LNCaP clone FGC (cell line): ENCODE results near the gene FXYD6.

Experiments
- DNase-seq: peaks from one replicate; pipeline ENCODE4 v3.0.0-alpha.2; 2011; ENCODE audit warnings: low read depth
- H3K4me3 ChIP-seq: 2 replicates; pipeline ENCODE4 v1.5.1; 2011; ENCODE audit warnings: mild to moderate bottlenecking, low read depth, low read length, control low read depth
- TF ChIP-seq, protein P1 (sequence below): IDR thresholded peaks from 2 replicates; pipeline ENCODE4 v1.5.1; 2012; ENCODE audit warnings: mild to moderate bottlenecking; ENCODE audit not compliant: control insufficient read depth, insufficient read depth; ENCODE audit errors: extremely low read depth

The FXYD6 gene

DNA sequence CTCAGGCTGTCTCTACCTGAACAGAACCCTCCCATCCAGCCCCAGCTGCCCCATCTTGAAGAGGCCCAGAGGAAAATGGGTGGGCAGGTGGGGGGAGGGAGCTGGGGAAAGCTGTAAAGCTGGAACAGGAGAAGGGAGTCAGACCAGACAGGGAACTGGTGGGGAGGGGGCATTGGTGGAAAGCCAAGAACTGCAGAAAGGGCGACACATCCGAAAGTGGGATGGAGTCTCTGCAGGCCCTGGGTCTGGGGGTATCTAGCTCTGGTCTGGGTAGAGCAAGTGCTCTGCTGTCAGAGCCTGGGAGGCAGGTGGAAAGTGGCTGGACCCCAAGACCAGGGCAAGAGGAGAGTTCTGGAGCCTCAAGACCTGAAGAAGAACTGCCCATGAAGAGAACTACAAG, 45.0 kb upstream of the FXYD6 start:
- DNase-seq = no peak
- H3K4me3 ChIP-seq = no peak overlapping the region
- TF ChIP-seq, protein P1, sequence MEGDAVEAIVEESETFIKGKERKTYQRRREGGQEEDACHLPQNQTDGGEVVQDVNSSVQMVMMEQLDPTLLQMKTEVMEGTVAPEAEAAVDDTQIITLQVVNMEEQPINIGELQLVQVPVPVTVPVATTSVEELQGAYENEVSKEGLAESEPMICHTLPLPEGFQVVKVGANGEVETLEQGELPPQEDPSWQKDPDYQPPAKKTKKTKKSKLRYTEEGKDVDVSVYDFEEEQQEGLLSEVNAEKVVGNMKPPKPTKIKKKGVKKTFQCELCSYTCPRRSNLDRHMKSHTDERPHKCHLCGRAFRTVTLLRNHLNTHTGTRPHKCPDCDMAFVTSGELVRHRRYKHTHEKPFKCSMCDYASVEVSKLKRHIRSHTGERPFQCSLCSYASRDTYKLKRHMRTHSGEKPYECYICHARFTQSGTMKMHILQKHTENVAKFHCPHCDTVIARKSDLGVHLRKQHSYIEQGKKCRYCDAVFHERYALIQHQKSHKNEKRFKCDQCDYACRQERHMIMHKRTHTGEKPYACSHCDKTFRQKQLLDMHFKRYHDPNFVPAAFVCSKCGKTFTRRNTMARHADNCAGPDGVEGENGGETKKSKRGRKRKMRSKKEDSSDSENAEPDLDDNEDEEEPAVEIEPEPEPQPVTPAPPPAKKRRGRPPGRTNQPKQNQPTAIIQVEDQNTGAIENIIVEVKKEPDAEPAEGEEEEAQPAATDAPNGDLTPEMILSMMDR = no peak

DNA sequence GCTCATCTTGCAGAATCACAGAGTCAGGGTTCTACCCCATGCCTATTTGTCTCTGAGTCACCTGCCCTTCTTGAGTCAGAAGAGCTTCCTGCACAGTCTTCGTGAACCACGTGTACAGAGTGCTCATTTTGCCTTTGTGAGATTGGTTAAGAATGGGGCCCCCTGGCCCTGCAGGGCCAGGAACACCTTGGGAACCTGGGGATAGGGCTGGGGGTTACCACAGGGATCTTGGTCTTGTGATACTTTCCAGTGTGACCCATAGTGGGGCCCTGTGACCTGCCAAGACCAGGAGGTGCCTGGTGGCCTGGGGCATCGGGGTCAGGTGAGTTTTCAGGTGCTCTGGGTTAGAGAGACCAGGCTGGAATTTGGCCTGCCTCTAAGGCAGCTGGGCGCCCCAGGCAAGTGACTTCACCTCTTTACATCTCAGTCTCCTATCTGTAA, 43.3 kb upstream of the FXYD6 start:
- no peak overlapping the region for H3K4me3 ChIP-seq
- TF ChIP-seq, protein P1 = no peak
- no peak for DNase-seq

DNA sequence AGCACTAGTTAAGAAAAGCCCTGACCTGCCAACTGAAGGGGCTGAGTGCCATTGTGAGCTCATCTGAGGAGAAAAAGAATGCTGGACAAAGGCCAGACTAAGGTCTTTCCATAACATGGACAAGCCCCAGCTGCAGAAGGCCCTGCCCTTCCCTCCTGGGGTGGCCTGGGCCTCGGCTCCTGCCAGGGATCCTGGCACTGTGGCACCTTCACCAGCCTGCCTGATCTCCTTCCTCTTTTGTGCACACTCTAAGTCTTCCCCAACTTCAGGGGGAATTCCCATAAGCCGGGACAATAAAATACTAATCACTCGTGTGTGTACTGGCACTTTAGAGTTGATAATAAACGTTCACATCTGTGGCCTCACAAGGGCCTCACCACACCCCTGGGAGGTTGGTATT, 42.9 kb upstream of the FXYD6 start:
- no peak overlapping the region for H3K4me3 ChIP-seq
- TF ChIP-seq, protein P1 = no peak
- DNase-seq = no peak

DNA sequence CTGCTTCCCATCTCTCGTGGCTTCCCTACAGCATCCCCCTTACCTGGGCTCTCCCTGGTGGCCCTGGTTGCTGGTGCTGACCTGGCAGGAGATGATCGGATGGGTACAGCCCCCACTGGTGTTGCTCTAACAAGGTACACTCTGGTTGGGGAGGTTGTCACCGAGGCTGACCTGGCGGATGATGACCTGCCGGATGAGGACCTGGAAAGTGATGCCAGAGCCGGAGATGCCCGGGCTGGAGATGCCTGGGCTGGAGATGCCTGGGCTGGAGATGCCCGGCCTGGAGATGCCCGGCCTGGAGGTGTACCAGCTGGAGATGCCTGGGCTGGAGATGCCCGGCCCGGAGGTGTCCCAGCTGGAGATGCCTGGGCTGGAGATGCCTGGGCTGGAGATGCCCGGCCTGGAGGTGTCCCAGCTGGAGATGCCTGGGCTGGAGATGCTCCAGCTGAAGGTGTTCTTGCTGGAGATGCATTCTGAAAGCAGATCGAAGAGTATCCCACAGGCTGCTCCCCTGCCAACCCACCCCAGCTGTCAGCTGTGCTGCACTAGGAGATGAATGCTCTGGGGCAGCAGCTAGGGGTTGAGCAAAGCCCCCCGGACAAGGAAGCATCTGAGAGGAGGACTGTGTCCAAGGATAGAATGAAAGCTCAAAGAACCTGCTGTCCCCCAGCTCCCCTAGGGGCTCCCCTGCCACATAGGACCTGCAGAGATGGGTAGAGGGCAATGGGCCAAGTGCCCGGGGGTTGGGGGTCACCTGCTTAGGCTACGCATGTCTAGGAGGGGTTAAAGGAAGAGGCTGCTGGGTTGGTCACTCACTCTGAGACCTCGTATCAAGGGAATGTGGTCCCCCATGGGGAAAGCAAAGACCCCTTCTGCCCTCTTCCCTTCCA, 42.2 kb upstream of the FXYD6 start:
- TF ChIP-seq, protein P1 = no peak
- H3K4me3 ChIP-seq = no peak overlapping the region
- no peak for DNase-seq

DNA sequence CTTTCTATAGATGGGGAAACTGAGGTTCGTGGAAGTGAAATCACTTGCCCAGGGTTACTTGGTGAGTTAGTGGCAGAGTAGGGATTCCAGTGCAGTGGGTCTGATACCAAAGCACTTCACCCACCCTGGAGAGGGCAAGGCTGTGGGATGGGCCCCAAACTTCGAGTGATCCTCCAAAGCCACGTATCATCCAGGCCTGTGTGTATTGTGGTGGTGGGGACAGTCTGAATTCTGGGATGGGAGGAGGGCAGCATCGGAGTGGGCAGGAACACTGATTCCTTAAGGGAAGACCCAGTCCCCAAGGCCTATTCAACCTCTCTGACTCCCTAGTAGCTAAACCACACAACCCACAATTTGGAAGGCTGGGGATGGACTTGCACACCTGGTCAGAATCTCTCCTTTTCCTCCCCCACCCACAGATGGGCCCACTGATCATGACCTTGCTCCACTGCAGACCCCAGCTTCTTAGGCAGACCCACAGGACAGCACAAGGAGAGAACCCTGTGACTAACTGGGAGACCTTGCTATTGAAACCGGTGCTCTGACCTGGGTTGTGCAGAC, 41.2 kb upstream of the FXYD6 start:
- TF ChIP-seq, protein P1 = no peak
- DNase-seq = no peak
- no peak overlapping the region for H3K4me3 ChIP-seq

DNA sequence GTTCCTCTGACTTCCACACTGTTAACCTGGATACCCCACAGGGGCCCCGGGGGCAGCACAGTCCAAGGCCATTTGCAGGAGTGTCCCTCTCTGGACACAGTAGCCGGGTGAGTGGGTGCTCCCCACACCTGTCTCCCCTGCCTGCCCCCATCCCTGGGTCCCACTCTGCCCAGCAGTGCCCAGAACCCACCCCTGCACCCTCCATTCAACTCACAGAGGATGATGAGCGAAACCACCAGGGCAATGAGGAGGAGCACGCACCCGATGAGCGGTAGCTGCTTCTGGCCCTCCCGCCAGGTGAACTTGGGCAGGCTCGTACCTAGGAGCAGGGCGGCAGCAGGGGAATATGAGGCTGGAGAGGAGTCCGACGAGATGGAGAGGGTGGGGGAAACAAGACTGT, 40.5 kb upstream of the FXYD6 start:
- H3K4me3 ChIP-seq = no peak overlapping the region
- no peak for DNase-seq
- TF ChIP-seq, protein P1 = no peak
